Amniotic epithelial cell (primary cell): ENCODE data around the gene APPL2.
"Not testable (repeated sequence)": the region's sequence is repeated elsewhere in the genome, so short reads cannot be mapped to it uniquely, and the experiment has no call there.

Source experiments
- DNase-seq: peaks from one replicate; pipeline ENCODE4 v3.0.0-alpha.2; 2010; ENCODE audit warnings: low read depth

The APPL2 gene

DNA sequence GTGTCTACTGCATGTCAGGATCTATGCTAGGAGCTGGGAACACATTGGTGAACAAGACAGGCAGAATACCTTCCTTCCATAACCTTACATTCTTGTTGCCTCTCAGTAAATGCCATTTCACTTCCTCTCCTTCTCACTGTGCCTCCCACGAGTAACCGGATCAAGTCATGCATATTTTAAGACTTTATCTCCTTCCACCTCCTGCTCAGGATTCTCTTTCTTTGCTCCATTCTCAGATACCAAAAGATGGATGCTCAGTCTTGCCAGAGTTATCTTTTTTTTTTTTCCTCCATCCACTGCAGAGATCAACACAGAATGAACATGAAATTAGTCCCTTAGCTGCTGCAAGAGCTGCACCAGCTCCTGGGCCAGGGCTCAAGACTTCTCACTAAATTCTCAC lies 20.0 kb upstream of the APPL2 start:
- DNase-seq: peak; percentile 73

DNA sequence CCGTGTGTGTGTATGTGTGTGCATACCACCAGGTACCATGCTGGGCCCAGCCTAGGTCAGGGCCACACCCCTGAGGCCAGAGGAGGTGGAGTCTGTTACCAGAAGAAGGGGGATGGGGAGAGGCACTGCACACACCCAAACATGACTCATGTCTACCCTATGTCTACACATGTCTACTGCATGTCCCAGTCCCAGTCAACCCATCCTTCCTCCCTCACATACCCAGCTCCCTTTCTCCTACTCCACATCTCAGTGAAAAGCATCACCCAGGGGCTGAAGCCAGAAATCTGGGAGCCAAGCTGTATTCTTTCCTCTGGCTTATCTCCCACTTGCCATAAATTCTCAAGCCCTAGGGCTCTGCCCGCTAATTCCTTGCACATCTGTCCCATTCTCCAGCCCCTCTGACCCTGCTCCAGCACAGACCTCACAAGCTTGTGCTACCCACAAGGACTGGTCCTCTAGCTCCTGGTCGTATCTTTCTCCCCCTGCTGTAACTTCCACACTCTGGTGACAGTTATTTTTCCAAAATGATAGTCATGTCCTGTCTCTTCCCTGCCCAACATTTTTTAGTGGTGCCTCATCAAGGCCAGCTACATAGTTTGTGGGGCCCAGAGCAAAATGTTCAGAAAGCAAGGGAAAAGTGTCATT lies 18.0 kb upstream of the APPL2 start:
- peak; percentile 53 for DNase-seq

DNA sequence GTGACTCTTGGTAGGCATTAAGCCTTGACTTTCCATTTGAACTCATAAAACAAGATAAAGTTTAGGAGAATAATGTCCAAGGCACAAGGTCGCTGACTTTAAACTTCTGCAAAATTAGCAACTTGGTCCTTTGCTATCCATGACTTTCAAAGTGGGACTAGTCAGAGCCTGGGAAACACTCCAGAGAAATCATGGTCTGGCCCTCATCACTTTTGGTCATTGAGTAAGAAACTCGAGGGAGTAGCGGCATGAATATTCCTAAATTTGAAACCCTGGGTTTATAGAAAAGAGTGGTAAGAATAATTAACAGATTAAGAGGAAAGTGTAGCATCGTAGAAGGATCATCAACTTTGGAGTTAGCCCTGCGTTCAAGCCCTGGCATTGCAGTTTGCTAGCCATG lies 16.9 kb upstream of the APPL2 start:
- DNase-seq: no peak

DNA sequence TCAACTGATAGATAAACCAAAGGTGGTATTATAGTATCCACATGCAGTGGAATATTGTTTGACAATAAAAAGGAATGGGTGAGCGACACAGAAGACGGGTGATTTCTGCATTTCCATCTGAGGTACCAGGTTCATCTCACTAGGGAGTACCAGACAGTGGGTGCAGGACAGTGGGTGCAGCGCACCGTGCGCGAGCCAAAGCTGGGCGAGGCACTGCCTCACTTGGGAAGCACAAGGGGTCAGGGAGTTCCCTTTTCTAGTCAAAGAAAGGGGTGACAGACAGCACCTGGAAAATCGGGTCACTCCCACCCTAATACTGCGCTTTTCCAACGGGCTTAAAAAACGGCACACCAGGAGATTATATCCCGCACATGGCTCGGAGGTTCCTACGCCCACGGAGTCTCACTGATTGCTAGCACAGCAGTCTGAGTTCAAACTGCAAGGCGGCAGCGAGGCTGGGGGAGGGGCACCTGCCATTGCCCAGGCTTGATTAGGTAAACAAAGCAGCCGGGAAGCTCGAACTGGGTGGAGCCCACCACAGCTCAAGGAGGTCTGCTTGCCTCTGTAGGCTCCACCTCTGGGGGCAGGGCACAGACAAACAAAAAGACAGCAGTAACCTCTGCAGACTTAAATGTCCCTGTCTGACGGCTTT lies 9.9 kb upstream of the APPL2 start:
- DNase-seq: not testable (repeated sequence)

DNA sequence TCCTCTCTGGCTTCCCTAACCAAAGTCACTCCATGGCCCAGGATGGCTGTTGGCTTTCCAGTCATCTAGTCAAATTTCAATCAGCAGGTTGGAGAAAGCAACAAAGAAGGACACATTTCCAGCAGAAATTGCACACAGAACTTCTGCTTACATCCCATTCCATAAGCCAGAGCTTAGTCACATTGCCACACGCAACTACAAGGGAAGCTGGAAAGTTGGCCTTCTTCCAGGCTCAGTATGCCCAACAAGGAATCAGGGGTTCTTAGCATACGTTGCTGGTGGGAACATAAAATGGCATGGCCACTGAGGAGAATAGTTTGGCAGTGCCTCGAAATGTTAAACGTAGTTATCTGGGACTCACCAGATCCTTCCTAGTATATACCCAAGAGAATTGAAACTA lies 9.3 kb upstream of the APPL2 start:
- no peak for DNase-seq

DNA sequence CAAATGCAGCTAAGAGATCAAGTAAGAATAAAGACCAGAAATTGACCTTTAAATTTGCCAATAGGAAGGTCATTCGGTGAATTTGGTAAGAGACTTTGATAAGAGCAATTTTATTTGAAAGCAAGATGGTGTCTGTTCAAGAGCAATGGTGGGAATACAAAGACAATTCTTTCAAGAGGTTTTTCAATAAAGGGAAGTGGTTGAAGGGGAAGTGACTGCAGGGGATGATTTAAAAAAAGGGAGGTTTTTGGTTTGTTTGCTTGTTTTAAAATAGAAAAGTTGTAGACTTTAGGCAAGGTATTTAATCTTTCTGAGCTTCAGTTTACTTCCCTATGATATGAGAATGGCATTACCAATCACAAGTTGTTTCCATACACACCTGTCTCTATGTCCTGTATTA lies 4.3 kb upstream of the APPL2 start:
- DNase-seq: no peak

DNA sequence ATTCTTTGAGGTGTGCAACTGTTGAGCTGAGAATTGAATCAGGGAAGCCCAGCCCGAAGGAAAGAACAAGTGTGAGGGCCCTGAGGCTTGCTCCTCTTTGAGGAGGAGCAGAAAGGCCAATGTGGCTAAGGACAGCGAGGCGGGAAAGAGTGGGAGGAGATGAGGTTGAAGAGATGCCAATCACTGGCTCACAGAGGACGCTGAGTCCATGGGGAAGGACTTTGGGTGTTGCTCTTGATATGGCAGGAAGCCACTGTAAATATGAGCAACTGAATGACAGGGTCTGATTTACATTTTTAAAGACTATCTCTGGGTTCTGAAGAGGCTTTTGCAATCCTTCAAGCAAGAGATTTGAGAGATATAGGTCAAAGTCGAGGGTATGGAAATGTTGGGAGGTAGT lies 3.3 kb upstream of the APPL2 start:
- DNase-seq: no peak

DNA sequence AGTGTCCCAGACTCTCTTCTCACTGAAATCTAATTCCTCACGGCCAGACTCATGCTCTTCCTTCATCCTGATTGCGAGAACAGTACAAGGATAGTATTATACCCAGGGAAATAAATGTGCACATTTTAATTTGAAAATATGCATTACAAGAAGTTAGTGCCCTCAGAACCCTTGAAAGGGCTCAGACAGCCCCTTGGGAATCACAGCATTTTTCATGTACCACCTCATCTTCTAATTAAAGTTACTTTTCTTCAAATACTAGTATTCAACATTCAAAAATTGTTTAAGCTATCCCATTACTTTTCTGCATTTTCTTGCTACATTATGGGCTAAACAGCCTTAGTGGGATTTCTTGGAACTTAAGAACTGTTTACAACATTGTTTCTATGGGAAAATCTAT lies 1.7 kb upstream of the APPL2 start:
- no peak for DNase-seq

DNA sequence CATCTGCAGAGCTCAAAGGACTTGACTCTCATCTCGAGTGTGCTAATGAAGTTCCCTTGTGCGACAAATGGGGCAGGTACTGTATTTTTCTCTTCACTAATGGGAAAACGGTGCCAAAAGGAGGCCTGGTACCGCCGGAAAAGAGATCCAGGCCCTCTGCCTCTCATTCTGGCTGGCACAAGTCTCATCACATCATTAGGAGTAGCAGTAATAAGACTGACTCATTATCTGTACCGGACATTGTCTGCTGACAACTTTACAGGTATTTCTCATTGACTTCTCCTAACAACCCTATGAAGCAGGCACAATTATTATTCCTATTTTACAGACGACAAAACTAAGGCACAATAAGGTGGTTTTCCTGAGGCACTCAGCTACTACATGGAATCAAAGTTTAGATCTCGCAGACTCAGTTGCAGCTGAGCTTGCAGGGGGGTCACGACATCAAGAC lies 668 bp downstream of the APPL2 start:
- peak; percentile 32 for DNase-seq

DNA sequence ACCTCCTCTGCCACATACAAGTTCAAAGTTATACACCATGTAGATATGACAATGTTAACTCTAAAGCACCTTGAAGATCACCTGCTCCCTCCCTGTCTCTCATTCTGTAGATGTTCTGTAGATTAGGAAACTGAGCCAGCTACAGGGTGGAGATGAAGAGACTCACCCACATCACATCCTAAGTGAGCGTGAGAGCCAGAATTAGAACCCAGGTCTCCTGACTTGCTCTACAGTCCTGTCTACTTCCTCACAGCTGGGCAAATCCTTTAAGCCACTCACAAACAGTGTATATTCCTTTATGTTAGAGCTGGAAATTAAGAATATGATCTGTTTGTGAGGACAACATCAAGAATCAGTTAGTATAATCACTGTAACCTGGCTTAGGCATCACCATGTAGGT lies 1.8 kb downstream of the APPL2 start:
- no peak for DNase-seq

DNA sequence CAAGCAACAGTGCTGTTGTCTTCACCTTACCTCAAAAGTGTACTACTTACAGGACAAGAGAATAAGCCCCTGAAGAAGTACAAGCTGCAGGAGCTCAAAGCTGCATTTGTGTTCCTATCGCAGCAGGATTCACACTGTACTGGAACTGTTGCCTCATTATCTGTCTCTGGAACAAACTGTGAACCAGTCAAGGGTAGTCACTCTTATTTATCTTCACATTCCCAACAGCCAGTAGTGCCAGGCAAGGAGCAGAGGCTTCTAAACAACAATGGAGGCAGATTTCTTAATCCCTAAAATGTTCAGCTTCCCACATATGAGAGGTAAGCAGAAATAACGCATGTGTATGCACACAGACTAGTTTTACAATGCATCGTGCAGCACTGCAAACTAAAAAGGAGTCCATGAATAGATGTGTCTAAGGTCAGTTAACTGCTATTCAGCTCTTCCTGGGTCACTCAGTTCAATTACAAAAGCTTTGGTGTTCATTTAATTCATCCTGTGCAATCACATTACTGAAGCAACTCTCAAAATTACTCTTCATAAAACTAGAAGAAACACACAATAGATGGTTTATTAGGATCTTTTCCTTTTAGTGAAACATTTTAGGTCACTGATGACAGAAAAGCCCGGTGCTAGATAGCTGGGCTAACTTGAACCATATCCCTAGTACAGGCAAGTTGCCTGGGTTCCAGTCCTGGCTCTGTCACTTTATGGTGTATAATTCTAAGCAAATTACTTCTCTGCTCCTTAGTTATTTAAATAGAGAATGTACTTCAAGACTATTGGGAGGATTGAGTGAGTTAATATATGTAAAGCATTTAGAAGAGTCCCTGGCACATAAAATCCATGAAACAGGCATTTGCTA lies 2.7 kb downstream of the APPL2 start:
- peak; percentile 70 for DNase-seq

DNA sequence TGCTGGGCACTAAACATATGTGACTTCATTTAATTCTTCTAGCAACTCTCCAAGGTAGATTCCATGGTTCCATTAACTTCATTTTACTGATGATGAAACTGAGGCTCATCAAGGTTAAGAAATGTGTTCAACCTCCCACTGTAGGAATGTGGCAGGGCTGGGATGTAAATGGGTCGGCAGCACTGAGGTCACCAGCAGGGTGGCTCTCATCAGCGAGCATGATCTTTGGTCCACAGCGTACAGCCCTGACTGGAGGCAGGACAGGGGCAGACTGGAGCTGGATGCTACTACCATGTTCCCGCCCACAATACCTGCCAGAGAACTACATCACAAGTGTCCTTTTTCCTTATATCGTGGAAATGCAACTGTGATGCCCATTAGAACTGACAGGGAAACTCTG lies 4.6 kb downstream of the APPL2 start:
- DNase-seq: no peak

DNA sequence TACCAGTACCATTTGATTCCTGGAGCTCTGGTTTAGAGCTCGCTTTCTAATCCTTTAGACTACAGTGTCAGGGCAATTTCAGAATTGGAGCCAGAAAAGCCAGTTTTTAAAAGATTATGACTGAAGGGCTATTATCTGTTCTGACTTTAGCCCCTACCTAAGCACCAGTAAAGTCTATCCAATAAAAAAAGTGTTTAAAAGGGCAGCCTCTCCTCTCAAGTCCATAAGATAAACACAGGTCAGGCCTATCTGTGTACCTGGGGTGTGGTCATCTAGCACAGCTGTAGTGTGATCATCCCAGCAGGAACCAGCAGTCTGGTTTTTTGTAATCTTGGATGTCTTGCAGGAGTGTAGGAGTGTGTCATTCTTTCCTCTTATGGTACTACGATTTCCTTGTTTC lies 6.6 kb downstream of the APPL2 start:
- peak; percentile 33 for DNase-seq

DNA sequence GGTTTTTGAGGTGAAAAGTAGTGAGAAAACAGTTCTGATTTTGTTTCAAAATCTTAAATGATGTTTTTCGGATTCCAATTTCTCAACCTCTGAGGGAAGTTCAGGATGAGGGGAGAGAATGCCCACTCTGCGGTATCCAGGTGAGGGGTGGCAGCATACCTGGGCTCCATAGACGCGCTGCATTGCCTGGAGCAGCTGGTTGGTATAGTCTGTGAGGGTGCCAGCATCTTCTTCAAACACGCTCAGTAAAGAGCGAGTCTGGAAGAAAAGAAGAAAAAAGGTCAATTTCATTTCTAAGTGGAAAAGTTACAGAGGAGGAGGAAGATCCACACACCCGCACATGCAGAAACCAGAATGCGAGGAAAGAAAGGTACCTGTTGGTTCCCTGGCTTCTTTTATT lies 7.0 kb downstream of the APPL2 start:
- DNase-seq: no peak

DNA sequence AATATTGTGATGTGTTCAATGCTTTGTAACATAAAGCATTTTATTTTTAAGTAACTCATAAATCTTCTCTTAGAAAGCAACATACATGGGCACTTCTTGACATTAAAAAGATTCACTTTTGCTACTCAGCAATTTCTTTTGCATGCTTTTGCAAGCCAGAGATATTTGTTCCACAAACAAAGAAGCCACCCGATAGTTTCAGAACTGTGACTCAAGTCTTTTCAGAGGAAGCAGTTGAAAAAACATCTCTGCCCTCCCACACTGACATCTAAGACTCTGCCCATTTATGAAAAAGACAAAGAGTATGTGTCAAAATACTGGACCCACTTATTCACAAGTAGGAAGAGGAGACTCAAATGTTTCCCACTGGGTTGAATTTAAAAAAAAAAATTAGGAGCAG lies 7.5 kb downstream of the APPL2 start:
- DNase-seq: peak; percentile 68

DNA sequence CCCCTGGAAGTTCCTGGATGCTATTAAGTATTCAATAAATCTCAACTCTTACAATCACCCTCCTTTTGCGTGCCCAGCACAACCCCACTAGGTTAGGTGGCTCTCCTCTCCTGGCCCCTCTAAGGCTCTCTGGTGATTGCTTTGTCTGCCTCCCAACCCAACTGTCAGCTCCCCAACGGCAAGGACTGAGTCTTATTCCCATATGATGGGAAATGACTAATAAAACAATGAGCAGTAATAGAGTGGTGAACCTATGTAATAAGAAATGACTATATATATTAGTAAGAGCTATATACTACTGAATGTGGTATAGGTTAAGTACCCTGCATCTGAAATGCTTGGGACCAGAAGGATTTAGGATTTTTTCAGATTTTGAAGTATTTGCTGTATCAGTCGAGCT lies 8.1 kb downstream of the APPL2 start:
- DNase-seq: no peak

DNA sequence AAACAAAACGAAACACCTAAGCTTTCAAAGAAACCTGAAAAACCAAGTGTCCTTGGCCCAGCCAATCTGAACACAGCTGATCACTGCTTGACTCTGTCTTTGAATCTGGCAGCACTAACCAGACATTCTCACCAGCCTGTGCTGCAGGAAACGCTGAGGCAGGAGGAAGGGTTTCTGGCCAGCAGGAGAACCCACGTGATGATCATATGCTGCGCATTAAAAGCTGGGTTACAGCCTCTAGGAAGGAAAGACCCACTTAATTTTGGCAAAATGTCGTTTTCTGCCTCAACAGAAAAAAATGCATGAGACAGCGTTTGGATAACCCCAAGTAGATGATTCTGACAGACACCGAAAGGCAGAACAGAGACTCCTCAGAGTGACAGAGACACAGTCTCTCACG lies 9.8 kb downstream of the APPL2 start:
- DNase-seq: peak; percentile 71

DNA sequence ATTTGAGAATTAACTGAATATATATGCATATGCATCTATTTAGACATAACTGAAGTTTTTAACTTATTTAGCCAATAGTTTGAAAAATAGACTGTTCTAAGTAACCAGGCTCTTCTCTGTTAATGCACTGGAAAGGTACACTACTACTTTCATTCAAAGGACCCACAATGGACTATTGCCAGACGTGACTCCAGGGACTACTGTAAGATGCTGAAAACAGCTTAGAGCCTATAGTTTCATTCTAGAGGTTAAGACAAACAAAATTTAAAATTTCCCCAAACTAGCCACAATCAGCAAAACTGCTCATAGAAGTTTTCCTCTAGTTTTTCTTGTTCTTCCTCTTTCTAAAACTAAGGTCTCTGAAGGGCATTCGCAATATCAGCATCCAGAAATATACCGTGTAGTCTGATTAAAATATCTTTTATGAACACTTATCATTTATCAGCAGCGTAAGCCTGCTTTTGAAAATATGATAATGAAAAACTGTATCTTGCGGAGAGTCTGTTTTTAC lies 10.4 kb downstream of the APPL2 start:
- DNase-seq: no peak

DNA sequence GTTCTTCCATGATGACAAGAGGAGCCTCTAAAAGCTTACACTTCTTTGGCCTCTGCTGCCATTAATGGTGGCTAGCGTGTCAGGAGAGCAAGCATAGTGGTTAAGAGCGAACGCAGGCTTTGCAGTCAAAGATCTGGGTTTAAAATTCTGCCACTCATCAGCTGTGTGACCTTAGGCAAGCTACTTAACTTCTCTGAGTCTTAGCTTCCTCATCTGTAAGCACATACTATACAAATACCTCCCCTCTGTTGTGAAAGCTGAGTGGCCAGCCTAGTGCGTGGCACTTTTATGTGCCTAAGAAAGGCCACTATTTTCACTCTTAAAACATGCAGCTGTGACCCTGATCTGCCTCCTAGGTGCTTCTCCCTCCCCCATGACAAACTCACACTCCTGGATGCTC lies 11.6 kb downstream of the APPL2 start:
- no peak for DNase-seq

DNA sequence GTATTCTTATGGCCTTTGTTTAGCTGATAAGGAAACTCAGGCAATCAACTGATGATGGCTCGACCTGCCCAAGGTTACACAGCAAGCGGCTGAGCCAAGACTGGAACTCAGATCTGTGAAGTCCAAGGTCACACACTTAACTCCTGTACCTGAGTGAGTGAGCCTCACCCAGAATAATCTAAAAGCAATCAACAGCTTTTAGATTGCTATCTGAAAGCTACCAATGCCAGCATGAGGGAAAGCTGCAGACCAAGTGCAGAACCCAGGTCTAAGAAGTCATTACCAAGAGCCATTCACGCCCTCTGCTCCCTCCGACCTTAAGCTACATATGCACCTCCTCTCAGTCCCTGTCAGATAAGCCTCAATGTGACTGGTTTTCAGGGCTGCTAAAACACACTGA lies 12.1 kb downstream of the APPL2 start:
- DNase-seq: no peak

DNA sequence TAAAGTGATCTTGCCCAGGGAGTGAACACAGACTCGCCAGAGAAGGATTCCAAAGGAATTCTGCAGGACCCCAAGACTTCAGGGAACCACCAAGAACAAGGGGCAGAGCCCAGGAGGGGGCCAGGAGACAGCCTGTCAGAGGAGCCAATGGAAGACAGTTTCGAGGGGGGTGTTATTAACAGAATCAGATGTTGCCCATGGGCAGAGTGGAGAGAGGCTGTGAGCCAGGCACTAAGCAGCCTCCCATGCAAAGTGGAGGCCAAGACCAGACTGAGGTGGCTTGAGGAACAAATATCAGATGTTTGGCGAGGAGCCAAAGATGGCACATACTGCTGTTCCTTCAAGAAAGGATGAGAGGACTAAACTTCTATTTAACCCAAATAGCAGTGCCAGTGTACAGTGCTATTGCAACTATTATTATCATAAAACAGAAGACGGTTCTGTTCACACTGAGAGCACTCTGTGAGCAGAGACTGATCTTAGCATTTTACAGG lies 12.6 kb downstream of the APPL2 start:
- no peak for DNase-seq

DNA sequence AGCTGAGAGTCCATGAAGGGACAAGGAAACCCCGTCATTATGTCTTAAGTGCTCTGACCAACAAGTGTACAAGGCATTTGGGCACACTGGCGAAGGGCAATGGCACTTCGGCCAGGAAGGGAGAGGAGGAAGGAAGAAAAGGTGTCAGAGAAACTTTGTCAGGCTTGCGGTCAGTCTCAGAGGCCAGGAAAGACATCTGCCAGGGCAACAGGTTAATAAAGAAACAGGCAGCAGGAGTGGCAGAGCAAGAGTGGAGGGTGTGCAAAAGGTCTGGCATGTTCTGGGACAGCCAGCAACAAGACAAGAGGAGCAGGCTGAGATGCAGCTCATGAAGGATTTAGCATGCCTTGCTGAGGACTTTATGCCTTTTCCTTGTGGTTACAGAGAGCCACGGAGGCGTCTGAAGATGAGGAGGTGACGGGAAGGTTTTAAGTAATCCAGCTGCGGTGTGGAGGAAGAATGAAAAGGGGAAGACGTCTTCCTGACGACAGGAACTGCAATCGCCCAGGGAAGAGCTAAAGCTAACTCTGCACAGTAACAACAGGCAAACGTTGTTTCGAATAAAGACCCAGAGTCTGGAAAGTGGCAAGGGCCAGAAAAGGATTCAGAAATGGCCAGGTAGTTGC lies 13.1 kb downstream of the APPL2 start:
- DNase-seq: no peak
